ENCODE data around the gene STAT5A. TPM values are rescaled to one million over a fixed set of nuclear protein-coding genes. Genes with fewer than 3 reads are reported as not detected.
A peak's percentile ranks its signal among the peaks of the same experiment; 100 is the strongest.
"Not testable (repeated sequence)": the region's sequence is repeated elsewhere in the genome, so short reads cannot be mapped to it uniquely, and the experiment has no call there.

STAT5A gene
- total RNA-seq, 1 donor from 2014 or later: 288 TPM

GRCh38 chr17:42340691-42341127 is 52.4 kb downstream of the STAT5A start:
- no peak for DNase-seq (ENCODE audit: low spot score)
- Mint-ChIP-seq H3K4me1 (ENCODE audit: low read depth) (peaks cover 57% of the 10 kb centered on the region), H3K27me3 (ENCODE audit: low read depth) (no peaks in the 10 kb centered on the region), H3K9me3 (no peaks in the 10 kb centered on the region), H3K4me3 (ENCODE audit: low read depth) (peak overlapping the region; percentile 66), H3K27ac (peak overlapping the region; percentile 95), H3K36me3 (ENCODE audit: low read depth) (peaks cover 79% of the 10 kb centered on the region)
- intact Hi-C loops (cut with micrococcal nuclease): loop anchor here (5.0 kb wide), 1 partner anchor 68 kb away; no protein-coding TSS in a partner anchor

- Mint-ChIP-seq H3K9me3 (no peaks in the 10 kb centered on the region), H3K36me3 (ENCODE audit: low read depth) (peaks cover 80% of the 10 kb centered on the region), H3K4me3 (ENCODE audit: low read depth) (peak overlapping the region; percentile 66), H3K27me3 (ENCODE audit: low read depth) (no peaks in the 10 kb centered on the region), H3K4me1 (ENCODE audit: low read depth) (peaks cover 58% of the 10 kb centered on the region), H3K27ac (peak overlapping the region; percentile 95)
- no peak for DNase-seq (ENCODE audit: low spot score)
- intact Hi-C loops (cut with micrococcal nuclease): loop anchor here (5.0 kb wide), 1 partner anchor 69 kb away; no protein-coding TSS in a partner anchor
These were observed 53.3 kb downstream of the STAT5A start for GRCh38 chr17:42341568-42341967.

- Mint-ChIP-seq H3K27ac (peak overlapping the region; percentile 95), H3K9me3 (no peaks in the 10 kb centered on the region), H3K4me3 (ENCODE audit: low read depth) (peak overlapping the region; percentile 43), H3K27me3 (ENCODE audit: low read depth) (no peaks in the 10 kb centered on the region), H3K36me3 (ENCODE audit: low read depth) (peaks cover 85% of the 10 kb centered on the region), H3K4me1 (ENCODE audit: low read depth) (peaks cover 57% of the 10 kb centered on the region)
- DNase-seq (ENCODE audit: low spot score): peak; percentile 46
- intact Hi-C loops (cut with micrococcal nuclease): loop anchor here (1.0 to 5.0 kb wide), 3 partner anchors 22 to 70 kb away; partner anchors contain the start of gene STAT3
These were observed 54.1 kb downstream of the STAT5A start for GRCh38 chr17:42342242-42343008.

- H3K36me3 Mint-ChIP-seq (ENCODE audit: low read depth): peaks cover 83% of the 10 kb centered on the region
- no peak overlapping the region for H3K4me3 Mint-ChIP-seq (ENCODE audit: low read depth)
- H3K27ac Mint-ChIP-seq: peak overlapping the region; percentile 13
- peaks cover 59% of the 10 kb centered on the region for H3K4me1 Mint-ChIP-seq (ENCODE audit: low read depth)
- intact Hi-C loops (cut with micrococcal nuclease): no loop called here
- H3K27me3 Mint-ChIP-seq (ENCODE audit: low read depth): no peaks in the 10 kb centered on the region
- H3K9me3 Mint-ChIP-seq: no peaks in the 10 kb centered on the region
- DNase-seq (ENCODE audit: low spot score): no peak
These were observed 57.2 kb downstream of the STAT5A start for GRCh38 chr17:42345396-42346073.

GRCh38 chr17:42346481-42346880 is 58.2 kb downstream of the STAT5A start:
- Mint-ChIP-seq H3K4me1 (ENCODE audit: low read depth) (peaks cover 51% of the 10 kb centered on the region), H3K9me3 (no peaks in the 10 kb centered on the region), H3K4me3 (ENCODE audit: low read depth) (no peak overlapping the region), H3K27ac (no peak overlapping the region), H3K27me3 (ENCODE audit: low read depth) (no peaks in the 10 kb centered on the region), H3K36me3 (ENCODE audit: low read depth) (peaks cover 73% of the 10 kb centered on the region)
- intact Hi-C loops (cut with micrococcal nuclease): no loop called here
- no peak for DNase-seq (ENCODE audit: low spot score)

GRCh38 chr17:42347198-42347597 is 58.9 kb downstream of the STAT5A start:
- DNase-seq (ENCODE audit: low spot score): no peak
- Mint-ChIP-seq H3K36me3 (ENCODE audit: low read depth) (peaks cover 68% of the 10 kb centered on the region), H3K27me3 (ENCODE audit: low read depth) (no peaks in the 10 kb centered on the region), H3K27ac (peak overlapping the region; percentile 34), H3K4me3 (ENCODE audit: low read depth) (no peak overlapping the region), H3K9me3 (no peaks in the 10 kb centered on the region), H3K4me1 (ENCODE audit: low read depth) (peaks cover 46% of the 10 kb centered on the region)
- intact Hi-C loops (cut with micrococcal nuclease): no loop called here

- Mint-ChIP-seq H3K4me3 (ENCODE audit: low read depth) (no peak overlapping the region), H3K36me3 (ENCODE audit: low read depth) (peaks cover 68% of the 10 kb centered on the region), H3K27ac (peak overlapping the region; percentile 34), H3K9me3 (no peaks in the 10 kb centered on the region), H3K27me3 (ENCODE audit: low read depth) (no peaks in the 10 kb centered on the region), H3K4me1 (ENCODE audit: low read depth) (peaks cover 44% of the 10 kb centered on the region)
- no peak for DNase-seq (ENCODE audit: low spot score)
- intact Hi-C loops (cut with micrococcal nuclease): no loop called here
These were observed 59.3 kb downstream of the STAT5A start for GRCh38 chr17:42347606-42348005.

GRCh38 chr17:42348104-42348503 is 59.8 kb downstream of the STAT5A start:
- no peak for DNase-seq (ENCODE audit: low spot score)
- Mint-ChIP-seq H3K4me3 (ENCODE audit: low read depth) (no peak overlapping the region), H3K9me3 (no peaks in the 10 kb centered on the region), H3K4me1 (ENCODE audit: low read depth) (peaks cover 40% of the 10 kb centered on the region), H3K27ac (peak overlapping the region; percentile 34), H3K27me3 (ENCODE audit: low read depth) (no peaks in the 10 kb centered on the region), H3K36me3 (ENCODE audit: low read depth) (peaks cover 64% of the 10 kb centered on the region)
- intact Hi-C loops (cut with micrococcal nuclease): no loop called here

- Mint-ChIP-seq H3K4me1 (ENCODE audit: low read depth) (peaks cover 39% of the 10 kb centered on the region), H3K27ac (peak overlapping the region; percentile 52), H3K27me3 (ENCODE audit: low read depth) (no peaks in the 10 kb centered on the region), H3K4me3 (ENCODE audit: low read depth) (no peak overlapping the region), H3K9me3 (no peaks in the 10 kb centered on the region), H3K36me3 (ENCODE audit: low read depth) (peaks cover 32% of the 10 kb centered on the region)
- intact Hi-C loops (cut with micrococcal nuclease): no loop called here
- no peak for DNase-seq (ENCODE audit: low spot score)
These were observed 66.9 kb downstream of the STAT5A start for GRCh38 chr17:42354956-42355843.

- Mint-ChIP-seq H3K36me3 (ENCODE audit: low read depth) (peaks cover 46% of the 10 kb centered on the region), H3K27ac (peak overlapping the region; percentile 58), H3K27me3 (ENCODE audit: low read depth) (no peaks in the 10 kb centered on the region), H3K4me1 (ENCODE audit: low read depth) (peaks cover 58% of the 10 kb centered on the region), H3K9me3 (no peaks in the 10 kb centered on the region), H3K4me3 (ENCODE audit: low read depth) (no peak overlapping the region)
- intact Hi-C loops (cut with micrococcal nuclease): no loop called here
- DNase-seq (ENCODE audit: low spot score): no peak
These were observed 70.1 kb downstream of the STAT5A start for GRCh38 chr17:42358434-42358833.

GRCh38 chr17:42359133-42359532 is 70.8 kb downstream of the STAT5A start:
- no peaks in the 10 kb centered on the region for H3K9me3 Mint-ChIP-seq
- no peaks in the 10 kb centered on the region for H3K27me3 Mint-ChIP-seq (ENCODE audit: low read depth)
- intact Hi-C loops (cut with micrococcal nuclease): no loop called here
- H3K4me1 Mint-ChIP-seq (ENCODE audit: low read depth): peaks cover 62% of the 10 kb centered on the region
- H3K27ac Mint-ChIP-seq: no peak overlapping the region
- DNase-seq (ENCODE audit: low spot score): no peak
- H3K36me3 Mint-ChIP-seq (ENCODE audit: low read depth): peaks cover 50% of the 10 kb centered on the region
- no peak overlapping the region for H3K4me3 Mint-ChIP-seq (ENCODE audit: low read depth)

GRCh38 chr17:42360388-42360787 is 72.1 kb downstream of the STAT5A start:
- peaks cover 58% of the 10 kb centered on the region for H3K36me3 Mint-ChIP-seq (ENCODE audit: low read depth)
- not testable (repeated sequence) for H3K27ac Mint-ChIP-seq

More at GRCh38 chr17:42360388-42360787, 72.1 kb downstream of the STAT5A start:
- H3K27me3 Mint-ChIP-seq (ENCODE audit: low read depth); intact Hi-C loops (cut with micrococcal nuclease); H3K9me3 Mint-ChIP-seq; H3K4me3 Mint-ChIP-seq (ENCODE audit: low read depth); DNase-seq (ENCODE audit: low spot score): not testable (repeated sequence)
- peaks cover 68% of the 10 kb centered on the region for H3K4me1 Mint-ChIP-seq (ENCODE audit: low read depth)
